Caco-2 (cell line): ENCODE measurements around the gene CCDC200. TPM values are rescaled to one million over a fixed set of nuclear protein-coding genes. Genes with fewer than 3 reads are reported as not detected.

Source experiments
- BruUV-seq: library from RNA; stranded (reverse); fragments of 400-500 nt; replicated peaks from 2 replicates; lab custom pipeline; 2021; lab: Mats Ljungman, UMichigan
- CTCF ChIA-PET: fragments of 300-600 bp; sonication (Branson Sonifier 250); formaldehyde crosslinking; loops from one replicate; lab custom pipeline; 2022; ENCODE audit warnings: antibody characterized with exemption; lab: Charles Lee
- POLR2A ChIA-PET: fragments of 300-600 bp; sonication (Branson Sonifier 250); formaldehyde crosslinking; loops from one replicate; lab custom pipeline; 2022; ENCODE audit warnings: antibody characterized with exemption; lab: Charles Lee
- DNase-seq, 2 experiments: peaks; one replicate each; pipeline versions ENCODE4 v3.0.0 to v3.0.0-alpha.2; 2020 to 2022
- H3K27me3 ChIP-seq: replicated peaks from 2 replicates; pipeline ENCODE4 v1.6.0; 2011; ENCODE audit warnings: low read length; ENCODE audit not compliant: control insufficient read depth, insufficient read depth
- H3K36me3 ChIP-seq: 2 replicates; pipeline ENCODE4 v1.5.1; 2011; ENCODE audit warnings: low read length; ENCODE audit not compliant: control insufficient read depth, insufficient read depth
- H3K4me1 ChIP-seq: fragments of 250-450 bp; sonication (Bioruptor Pico); 2 replicates; pipeline ENCODE4 v1.5.1; 2020; ENCODE audit warnings: mild to moderate bottlenecking
- H3K4me3 ChIP-seq: 2 replicates; pipeline ENCODE4 v1.5.1; 2011; ENCODE audit warnings: low read depth, mild to moderate bottlenecking, control low read depth, low read length
- H3K9me3 ChIP-seq: fragments of 250-450 bp; sonication (Bioruptor Pico); 2 replicates; pipeline ENCODE4 v1.5.1; 2020; ENCODE audit warnings: mild to moderate bottlenecking, moderate library complexity
- H3K27ac Mint-ChIP-seq: one replicate; pipeline ENCODE4 v1.8.0; 2022; ENCODE audit warnings: mixed read lengths; ENCODE audit not compliant: unreplicated experiment
- H3K27me3 Mint-ChIP-seq: one replicate; pipeline ENCODE4 v1.8.0; 2022; ENCODE audit warnings: mixed read lengths; ENCODE audit not compliant: insufficient read depth, unreplicated experiment
- H3K36me3 Mint-ChIP-seq: one replicate; pipeline ENCODE4 v1.8.0; 2022; ENCODE audit warnings: mild to moderate bottlenecking, mixed read lengths; ENCODE audit not compliant: insufficient read depth, unreplicated experiment
- H3K4me1 Mint-ChIP-seq: one replicate; pipeline ENCODE4 v1.8.0; 2022; ENCODE audit warnings: low read depth, mixed read lengths; ENCODE audit not compliant: unreplicated experiment
- H3K4me3 Mint-ChIP-seq: one replicate; pipeline ENCODE4 v1.8.0; 2022; ENCODE audit warnings: mild to moderate bottlenecking, moderate library complexity, mixed read lengths; ENCODE audit not compliant: unreplicated experiment
- H3K9me3 Mint-ChIP-seq: one replicate; pipeline ENCODE4 v1.8.0; 2022; ENCODE audit warnings: mixed read lengths; ENCODE audit not compliant: unreplicated experiment
- CTCF ChIP-seq, 2 experiments: fragments of 200-600 bp in 1 of 2; IDR thresholded peaks; 1 replicate in 1 of 2; 2 replicates in 1 of 2; pipeline versions ENCODE4 v1.5.1 to v1.8.0; 2011 to 2022; ENCODE audit warnings: antibody characterized with exemption in 1 of 2, control low read depth in 1 of 2, inconsistent platforms in 1 of 2, low read depth in 1 of 2, low read length in 1 of 2, mild to moderate bottlenecking in 1 of 2, moderate library complexity in 1 of 2; ENCODE audit not compliant: insufficient read depth in 1 of 2, severe bottlenecking in 1 of 2, unreplicated experiment in 1 of 2
- intact Hi-C: fragments of 100-400 bp; cut with micrococcal nuclease; formaldehyde crosslinking; loops from one replicate; pipeline ENCODE4 v1.10.0; 2022; ENCODE audit not compliant: unreplicated experiment
- total RNA-seq: library from RNA; stranded (reverse); gene quantifications from 2 replicates; pipeline ENCODE4 v1.2.3, GENCODE V29; 2022

Gene CCDC200
- total RNA-seq, 1 experiment from 2014 or later = not detected

- H3K27ac Mint-ChIP-seq = no peak overlapping the region
Observed at GRCh38 chr17:43213545-43213944, 14.9 kb downstream of the CCDC200 start.

GRCh38 chr17:43212641-43213490, 15.6 kb downstream of the CCDC200 start:
- H3K36me3 Mint-ChIP-seq = peaks cover 15% of the 10 kb centered on the region
- no peaks in the 10 kb centered on the region for H3K9me3 ChIP-seq
- no peaks in the 10 kb centered on the region for H3K27me3 ChIP-seq
- H3K4me1 ChIP-seq = peaks cover 26% of the 10 kb centered on the region
- POLR2A ChIA-PET = interaction anchor here (0.5 to 3.7 kb wide), 4 partner anchors 9 to 103 kb away, joined by 3 to 30 read pairs (median 4); partner anchors contain the start of gene NBR1
- H3K9me3 Mint-ChIP-seq = no peaks in the 10 kb centered on the region
- BruUV-seq = no TSS peak
- H3K4me1 Mint-ChIP-seq = peaks cover 10% of the 10 kb centered on the region
- H3K36me3 ChIP-seq = peaks cover 2% of the 10 kb centered on the region
- peak overlapping the region; percentile 92 for H3K4me3 Mint-ChIP-seq
- CTCF ChIA-PET = interaction anchor here (0.9 to 2.5 kb wide), 3 partner anchors 9 to 41 kb away, joined by 3 to 10 read pairs (median 3); partner anchors contain the start of gene NBR1
- H3K27ac Mint-ChIP-seq = peak overlapping the region; percentile 77
- intact Hi-C loops = loop anchor here (1.0 kb wide), 1 partner anchor 41 kb away; no protein-coding TSS in a partner anchor
- DNase-seq = peak in 1 of 2 experiments; percentile 28
- H3K27me3 Mint-ChIP-seq = no peaks in the 10 kb centered on the region
- no peak overlapping the region; the same call in 1 of the 2 replicates for H3K4me3 ChIP-seq
- no peak for TF ChIP-seq CTCF (IDR thresholded peaks at IDR 0.05; ENCODE audit: insufficient read depth in 1 of 2, low read depth in 1 of 2, low read length in 1 of 2, severe bottlenecking in 1 of 2, unreplicated experiment in 1 of 2)

More at GRCh38 chr17:43213545-43213944, 14.9 kb downstream of the CCDC200 start:
- H3K9me3 Mint-ChIP-seq = no peaks in the 10 kb centered on the region
- no peaks in the 10 kb centered on the region for H3K9me3 ChIP-seq
- POLR2A ChIA-PET = interaction anchor here (0.7 to 3.7 kb wide), 2 partner anchors 102 to 534 kb away, joined by 4 to 30 read pairs; no protein-coding TSS in a partner anchor
- CTCF ChIA-PET = no interaction called here
- H3K4me3 ChIP-seq = no peak overlapping the region
- H3K4me3 Mint-ChIP-seq = no peak overlapping the region
- no TSS peak for BruUV-seq
- H3K4me1 ChIP-seq = peaks cover 26% of the 10 kb centered on the region
- no peaks in the 10 kb centered on the region for H3K27me3 ChIP-seq
- TF ChIP-seq CTCF (IDR thresholded peaks at IDR 0.05; ENCODE audit: insufficient read depth in 1 of 2, low read depth in 1 of 2, low read length in 1 of 2, severe bottlenecking in 1 of 2, unreplicated experiment in 1 of 2) = no peak
- H3K36me3 Mint-ChIP-seq = peaks cover 11% of the 10 kb centered on the region
- H3K36me3 ChIP-seq = peaks cover 2% of the 10 kb centered on the region
- no peaks in the 10 kb centered on the region for H3K27me3 Mint-ChIP-seq
- peaks cover 10% of the 10 kb centered on the region for H3K4me1 Mint-ChIP-seq
- peak in 1 of 2 experiments; percentile 5 for DNase-seq
- intact Hi-C loops = no loop called here
